Activated CD4-positive, alpha-beta T cell treated with anti-CD3 and anti-CD28 coated beads, Interleukin-2, amount 10 ng/mL, durations not matched to agents 7 days and 5 days (primary cell): Measurements from ENCODE around the gene DGCR8. TPM values are rescaled to one million over a fixed set of nuclear protein-coding genes. Genes with fewer than 3 reads are reported as not detected.

Source experiments
- CTCF ChIA-PET: fragments of 350-600 bp; sonication (Branson Sonifier 250); formaldehyde crosslinking; loops from one replicate; lab custom pipeline; 2021; ENCODE audit warnings: antibody characterized with exemption; lab: Charles Lee
- POLR2A ChIA-PET: fragments of 350-600 bp; sonication (Branson Sonifier 250); formaldehyde crosslinking; loops from one replicate; lab custom pipeline; 2021; ENCODE audit warnings: antibody characterized with exemption; lab: Charles Lee
- DNase-seq: peaks from one replicate; pipeline ENCODE4 v3.0.0-alpha.2; 2020
- H3K27ac Mint-ChIP-seq: one replicate; pipeline ENCODE4 v1.8.0; 2021; ENCODE audit warnings: mild to moderate bottlenecking, moderate library complexity, mixed read lengths
- H3K27me3 Mint-ChIP-seq: one replicate; pipeline ENCODE4 v1.8.0; 2021; ENCODE audit warnings: mixed read lengths
- H3K36me3 Mint-ChIP-seq: one replicate; pipeline ENCODE4 v1.8.0; 2021; ENCODE audit warnings: low read depth, mixed read lengths
- H3K4me1 Mint-ChIP-seq: one replicate; pipeline ENCODE4 v1.8.0; 2021; ENCODE audit warnings: mixed read lengths
- H3K4me3 Mint-ChIP-seq: one replicate; pipeline ENCODE4 v1.8.0; 2021; ENCODE audit warnings: mild to moderate bottlenecking, moderate library complexity, mixed read lengths
- H3K9me3 Mint-ChIP-seq: one replicate; pipeline ENCODE4 v1.8.0; 2021; ENCODE audit warnings: mixed read lengths
- total RNA-seq, 2 experiments: library from RNA; stranded (reverse); gene quantifications; one replicate each; pipeline ENCODE4 v1.2.3, GENCODE V29; 2021

DGCR8 gene
- total RNA-seq, 2 experiments from 2014 or later, result 51.2 to 54.5 TPM

DNA sequence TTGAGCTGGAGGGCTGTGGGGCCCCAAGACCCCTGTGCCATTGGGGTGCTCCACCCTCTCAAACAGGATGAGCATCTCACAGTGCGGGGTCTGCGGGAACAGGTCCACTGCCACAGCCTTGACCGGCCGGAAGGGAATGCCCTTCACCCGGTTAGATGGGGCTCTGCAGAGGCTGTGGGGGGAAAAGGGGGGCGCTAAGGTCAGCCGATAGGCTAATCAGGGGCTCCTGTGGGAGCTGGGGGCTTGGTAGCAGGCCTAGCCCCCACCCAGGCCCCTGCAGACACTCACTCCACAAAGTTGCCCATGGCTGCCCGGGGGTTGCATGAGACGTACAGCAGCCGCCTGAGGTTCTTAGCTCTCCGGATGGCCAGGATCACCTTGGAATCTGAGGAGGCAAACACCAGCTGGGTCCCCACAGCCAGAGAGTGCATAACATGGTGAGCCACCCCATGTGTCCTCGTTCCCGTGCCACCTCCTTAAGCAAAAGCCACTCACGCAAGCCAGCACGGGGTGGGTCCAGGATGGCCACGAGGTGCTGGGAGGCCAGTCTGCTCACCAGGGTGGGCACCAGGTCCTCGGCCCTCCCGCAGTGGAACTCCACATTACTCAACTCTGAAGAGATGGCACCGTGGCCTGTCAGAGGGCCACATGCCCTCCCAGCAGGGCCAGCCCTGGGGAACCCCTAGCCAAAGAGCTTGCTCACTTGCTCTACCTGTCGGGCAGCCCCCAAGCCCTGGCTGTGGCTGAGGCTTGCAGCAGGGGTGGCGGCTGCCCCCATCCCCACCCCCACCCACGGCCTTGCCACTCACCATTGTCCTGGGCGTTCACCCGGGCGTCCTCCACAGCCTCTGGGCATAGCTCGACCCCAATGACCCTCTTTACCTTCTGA is 32.8 kb downstream of the DGCR8 start:
- Mint-ChIP-seq H3K9me3 (no peaks in the 10 kb centered on the region), H3K36me3 (peaks cover 25% of the 10 kb centered on the region), H3K4me1 (peaks cover 29% of the 10 kb centered on the region), H3K27me3 (no peaks in the 10 kb centered on the region), H3K4me3 (no peak overlapping the region), H3K27ac (peak overlapping the region; percentile 25)
- DNase-seq, result no peak
- POLR2A ChIA-PET, result no interaction called here
- CTCF ChIA-PET, result interaction anchor here (1.7 kb wide), 1 partner anchor 12 kb away, joined by 4 read pairs; no protein-coding TSS in a partner anchor

- H3K36me3 Mint-ChIP-seq, result peaks cover 30% of the 10 kb centered on the region
- no peak overlapping the region for H3K4me3 Mint-ChIP-seq
- ChIA-PET CTCF (interaction anchor here (1.7 kb wide), 1 partner anchor 13 kb away, joined by 4 read pairs; no protein-coding TSS in a partner anchor), POLR2A (no interaction called here)
- DNase-seq, result no peak
- no peaks in the 10 kb centered on the region for H3K9me3 Mint-ChIP-seq
- peaks cover 32% of the 10 kb centered on the region for H3K4me1 Mint-ChIP-seq
- peak overlapping the region; percentile 36 for H3K27ac Mint-ChIP-seq
- no peaks in the 10 kb centered on the region for H3K27me3 Mint-ChIP-seq
Measured at GRCh38 chr22:20113551-20114310, 33.7 kb downstream of the DGCR8 start.

- ChIA-PET POLR2A (no interaction called here), CTCF (interaction anchor here (2.9 kb wide), 1 partner anchor 19 kb away, joined by 9 read pairs; no protein-coding TSS in a partner anchor)
- Mint-ChIP-seq H3K4me3 (peak overlapping the region; percentile 91), H3K9me3 (no peaks in the 10 kb centered on the region), H3K4me1 (peaks cover 42% of the 10 kb centered on the region), H3K27me3 (no peaks in the 10 kb centered on the region), H3K27ac (peak overlapping the region; percentile 80), H3K36me3 (peaks cover 38% of the 10 kb centered on the region)
- no peak for DNase-seq
Measured at GRCh38 chr22:20114506-20115475, 34.8 kb downstream of the DGCR8 start.

DNA sequence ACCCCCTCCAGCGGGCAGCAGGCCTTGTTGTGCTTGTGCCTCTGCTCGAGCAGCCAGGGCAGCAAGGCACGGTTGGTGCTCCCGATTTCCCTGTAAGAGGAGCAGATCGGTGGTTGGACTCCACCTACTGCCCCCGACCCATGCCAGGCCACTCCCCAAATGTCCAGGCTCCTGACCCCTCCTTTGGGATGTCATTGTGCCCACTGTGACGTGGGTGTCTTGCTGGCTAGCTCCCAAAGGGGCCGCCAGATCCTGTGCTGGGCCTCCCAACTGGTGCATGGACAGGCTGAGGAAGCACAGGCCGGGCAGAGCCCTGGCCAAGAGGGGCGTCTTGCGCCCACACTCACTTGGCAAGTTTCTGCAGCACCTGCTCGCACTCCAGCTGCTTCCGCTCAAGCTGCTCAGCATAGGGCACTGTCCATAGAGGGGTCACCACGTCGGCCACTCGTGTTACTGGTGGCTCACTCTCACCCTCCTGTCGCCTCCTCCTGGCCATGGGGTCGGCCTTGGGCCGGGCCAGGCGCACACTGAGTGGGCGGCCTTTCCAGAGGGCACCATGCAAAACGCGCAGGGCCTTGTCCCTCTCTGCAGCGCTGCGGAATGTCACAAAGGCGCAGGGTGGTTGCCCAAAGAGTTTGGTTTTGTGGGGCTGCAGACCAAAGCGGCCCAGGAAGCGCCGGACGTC is 35.8 kb downstream of the DGCR8 start, which contains the start of gene RANBP1:
Gene RANBP1 (plus strand): TSS at position 414 of the 685 bp plus-strand sequence. CDS start 81 bp downstream, at position 495.
- Mint-ChIP-seq H3K36me3 (peaks cover 44% of the 10 kb centered on the region), H3K4me1 (peaks cover 46% of the 10 kb centered on the region)

DNA sequence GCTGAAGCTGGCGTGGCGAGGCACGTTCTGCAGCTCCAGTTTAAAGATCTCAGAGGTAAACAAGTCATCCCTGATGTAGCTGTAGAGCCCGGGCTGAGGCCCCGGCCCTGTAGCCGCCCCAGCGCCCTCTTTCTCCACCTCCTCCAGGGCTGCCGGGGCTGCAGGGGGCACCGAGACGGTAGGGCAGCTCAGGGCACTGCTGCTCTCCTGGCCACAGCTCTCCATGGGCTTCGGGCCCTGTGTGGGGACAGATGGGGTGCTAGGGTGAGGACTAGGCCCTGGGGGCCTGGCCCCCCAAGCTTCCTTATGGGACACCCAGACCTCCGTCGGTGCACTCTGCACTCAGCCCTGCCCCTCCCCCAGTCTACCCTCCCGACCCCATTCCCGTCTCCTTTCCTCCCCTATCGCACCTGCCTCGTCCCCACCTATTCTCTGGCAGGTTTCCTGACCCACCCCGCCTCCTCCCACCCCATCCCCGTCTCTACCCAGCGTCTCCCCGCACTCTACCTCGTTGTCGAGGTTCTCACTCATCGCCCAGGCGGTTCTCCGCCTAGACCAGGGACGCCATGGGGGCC is 36.4 kb downstream of the DGCR8 start:
- H3K27me3 Mint-ChIP-seq, result no peaks in the 10 kb centered on the region
- no peaks in the 10 kb centered on the region for H3K9me3 Mint-ChIP-seq
- peaks cover 41% of the 10 kb centered on the region for H3K36me3 Mint-ChIP-seq
- peak overlapping the region; percentile 97 for H3K27ac Mint-ChIP-seq
- no peak for DNase-seq
- H3K4me1 Mint-ChIP-seq, result peaks cover 41% of the 10 kb centered on the region
- POLR2A ChIA-PET, result interaction anchor here (0.5 to 0.6 kb wide), 2 partner anchors 15 to 261 kb away, joined by 3 read pairs; no protein-coding TSS in a partner anchor
- CTCF ChIA-PET, result interaction anchor here (1.0 to 2.9 kb wide), 3 partner anchors 20 to 40 kb away, joined by 3 to 9 read pairs (median 3); no protein-coding TSS in a partner anchor
- peak overlapping the region; percentile 91 for H3K4me3 Mint-ChIP-seq

More for the DNA sequence above, 35.8 kb downstream of the DGCR8 start, which contains the start of gene RANBP1:
- H3K9me3 Mint-ChIP-seq, result no peaks in the 10 kb centered on the region
- peak within 1 kb of the TSS; percentile 97 for H3K27ac Mint-ChIP-seq
- ChIA-PET POLR2A (interaction anchor here (0.5 kb wide), 1 partner anchor 15 kb away, joined by 3 read pairs; no protein-coding TSS in a partner anchor), CTCF (interaction anchor here (1.0 to 2.9 kb wide), 2 partner anchors 20 to 31 kb away, joined by 3 to 9 read pairs; no protein-coding TSS in a partner anchor)
- no peak for DNase-seq
- H3K27me3 Mint-ChIP-seq, result no peaks in the 10 kb centered on the region
- peak within 1 kb of the TSS; percentile 91 for H3K4me3 Mint-ChIP-seq

- DNase-seq, result peak; percentile 96
- no peaks in the 10 kb centered on the region for H3K9me3 Mint-ChIP-seq
- peak within 1 kb of the TSS; percentile 91 for H3K4me3 Mint-ChIP-seq
- no peaks in the 10 kb centered on the region for H3K27me3 Mint-ChIP-seq
- peaks cover 45% of the 10 kb centered on the region for H3K36me3 Mint-ChIP-seq
- H3K27ac Mint-ChIP-seq, result peak within 1 kb of the TSS; percentile 97
- peaks cover 40% of the 10 kb centered on the region for H3K4me1 Mint-ChIP-seq
- ChIA-PET CTCF (interaction anchor here (0.9 to 2.9 kb wide), 3 partner anchors 8 to 40 kb away, joined by 3 to 9 read pairs (median 3); no protein-coding TSS in a partner anchor), POLR2A (interaction anchor here (0.6 kb wide), 1 partner anchor 262 kb away, joined by 3 read pairs; no protein-coding TSS in a partner anchor)
Measured at GRCh38 chr22:20116951-20117632, 37.1 kb downstream of the DGCR8 start, which contains the start of gene TRMT2A. TSS of gene TRMT2A (minus strand) at chr22:20117226. CDS start at chr22:20116906, 320 bp downstream.

DNA sequence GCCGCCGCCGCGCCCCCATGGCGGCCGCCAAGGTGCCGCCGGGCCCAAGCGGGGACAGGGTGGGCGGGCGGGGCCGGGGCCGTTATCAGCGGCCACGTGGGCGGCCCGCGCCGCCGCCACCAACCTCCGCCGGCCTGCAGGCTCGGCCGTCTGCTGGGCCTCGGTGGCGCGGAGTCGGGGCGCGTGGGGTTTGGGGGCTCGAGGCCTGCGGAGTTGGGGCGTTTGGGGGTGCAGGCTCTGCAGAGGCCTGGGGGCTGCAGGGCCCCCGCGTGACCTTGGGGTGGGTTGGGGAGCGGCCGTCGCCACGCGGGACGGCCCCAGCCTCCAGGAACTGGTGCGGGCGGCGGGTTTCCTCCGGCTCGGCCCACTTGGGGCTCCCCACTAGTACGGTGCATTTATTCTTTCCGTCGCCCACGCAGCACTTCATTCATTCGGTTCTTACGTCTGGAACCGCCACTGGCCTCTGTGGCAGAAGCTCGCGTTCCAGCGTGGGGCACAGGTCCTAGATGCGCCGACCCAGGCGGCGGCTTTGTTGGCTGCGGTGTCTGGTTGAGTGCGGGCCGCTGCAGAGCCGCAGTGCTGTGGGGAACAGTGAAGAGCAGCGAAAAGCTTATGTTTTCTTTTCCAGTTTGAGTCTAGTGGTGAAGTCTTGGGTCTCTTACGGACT is 37.7 kb downstream of the DGCR8 start:
- no peaks in the 10 kb centered on the region for H3K9me3 Mint-ChIP-seq
- H3K36me3 Mint-ChIP-seq, result peaks cover 49% of the 10 kb centered on the region
- peak; percentile 51 for DNase-seq
- peak overlapping the region; percentile 90 for H3K27ac Mint-ChIP-seq
- ChIA-PET POLR2A (no interaction called here), CTCF (interaction anchor here (0.6 to 2.9 kb wide), 5 partner anchors 9 to 198 kb away, joined by 3 to 9 read pairs (median 3); no protein-coding TSS in a partner anchor)
- peak overlapping the region; percentile 91 for H3K4me3 Mint-ChIP-seq
- H3K27me3 Mint-ChIP-seq, result no peaks in the 10 kb centered on the region
- peaks cover 43% of the 10 kb centered on the region for H3K4me1 Mint-ChIP-seq

DNA sequence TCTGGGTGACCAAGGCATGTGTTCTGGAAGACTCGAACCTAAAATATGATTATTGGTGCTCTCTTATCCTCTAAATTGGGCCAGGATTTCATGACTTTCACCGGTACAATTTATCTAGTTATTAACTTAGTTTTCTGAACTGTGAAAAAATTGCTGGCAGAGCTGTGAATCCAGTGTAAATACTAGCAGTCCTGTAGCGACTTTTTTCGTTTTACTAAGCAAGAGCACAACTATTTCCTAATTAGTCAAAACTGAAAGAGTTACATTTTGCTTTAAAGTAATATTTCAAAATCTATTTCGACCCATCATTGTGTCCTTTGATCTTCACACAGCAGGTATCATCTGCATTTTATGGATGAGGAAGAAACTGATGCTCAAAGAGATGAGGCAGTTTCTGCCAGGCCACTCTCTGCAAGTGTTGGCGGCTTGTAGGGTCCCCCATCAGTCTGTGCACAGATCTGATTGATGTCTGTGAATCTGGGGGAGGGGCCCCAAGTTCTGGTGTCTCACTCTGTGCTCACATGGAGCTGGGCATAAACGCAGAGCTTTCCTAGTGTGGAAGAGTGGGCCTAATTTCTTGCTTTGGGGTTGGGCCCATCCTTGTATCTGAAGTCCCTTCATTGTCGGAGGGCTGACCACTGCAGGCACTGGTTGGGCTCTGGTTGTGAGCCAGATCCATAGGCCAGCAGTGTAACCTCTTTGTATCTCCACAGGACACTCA is 38.4 kb downstream of the DGCR8 start:
- no peaks in the 10 kb centered on the region for H3K27me3 Mint-ChIP-seq
- H3K36me3 Mint-ChIP-seq, result peaks cover 49% of the 10 kb centered on the region
- DNase-seq, result no peak
- POLR2A ChIA-PET, result no interaction called here
- H3K27ac Mint-ChIP-seq, result peak overlapping the region; percentile 90
- CTCF ChIA-PET, result interaction anchor here (0.6 to 1.1 kb wide), 2 partner anchors 11 to 197 kb away, joined by 3 read pairs; no protein-coding TSS in a partner anchor
- peak overlapping the region; percentile 91 for H3K4me3 Mint-ChIP-seq
- no peaks in the 10 kb centered on the region for H3K9me3 Mint-ChIP-seq
- peaks cover 43% of the 10 kb centered on the region for H3K4me1 Mint-ChIP-seq

DNA sequence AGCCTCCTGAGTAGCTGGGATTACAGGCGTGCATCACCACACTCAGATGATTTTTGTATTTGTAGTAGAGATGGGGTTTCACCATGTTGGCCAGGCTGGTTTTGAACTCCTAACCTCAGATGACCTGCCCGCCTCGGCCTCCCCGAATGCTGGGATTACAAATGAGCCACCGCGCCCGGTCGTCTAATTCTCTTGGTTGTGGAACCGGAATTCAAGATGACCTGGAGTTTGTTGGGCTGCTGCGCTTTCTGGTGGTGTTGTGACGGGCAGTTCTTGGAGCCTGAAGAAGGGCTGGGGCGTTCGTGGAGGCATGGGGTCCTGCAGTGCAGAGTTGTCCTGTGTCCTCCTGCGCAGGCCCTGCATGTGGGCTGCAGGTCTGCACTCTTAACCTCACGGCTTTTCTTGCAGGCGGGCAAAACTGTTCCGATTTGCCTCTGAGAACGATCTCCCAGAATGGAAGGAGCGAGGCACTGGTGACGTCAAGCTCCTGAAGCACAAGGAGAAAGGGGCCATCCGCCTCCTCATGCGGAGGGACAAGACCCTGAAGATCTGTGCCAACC is 41.9 kb downstream of the DGCR8 start:
- Mint-ChIP-seq H3K27me3 (no peaks in the 10 kb centered on the region), H3K4me1 (peaks cover 30% of the 10 kb centered on the region), H3K27ac (peak overlapping the region; percentile 31), H3K9me3 (no peaks in the 10 kb centered on the region), H3K4me3 (no peak overlapping the region), H3K36me3 (peaks cover 39% of the 10 kb centered on the region)
- ChIA-PET POLR2A (no interaction called here), CTCF (interaction anchor here (0.6 kb wide), 1 partner anchor 647 kb away, joined by 4 read pairs; no protein-coding TSS in a partner anchor)
- DNase-seq, result no peak
